ENCODE data around the gene FLCN. TPM values are rescaled to one million over a fixed set of nuclear protein-coding genes. Genes with fewer than 3 reads are reported as not detected.

Gene FLCN
- total and polyA plus RNA-seq, 2 donors (not counting 3 experiments of a cell fraction or from before 2014, with no cell fraction given) = 38.8 to 68.9 TPM

- no peak overlapping the region for H3K4me3 ChIP-seq (replicated peaks in 1 of 3; ENCODE audit: insufficient read depth in 1 of 3, low read depth in 1 of 3, low read length in 3 of 3)
- H3K9me1 ChIP-seq (replicated peaks; ENCODE audit: control insufficient read depth, extremely low read depth, insufficient read depth, low read length) = no peaks in the 10 kb centered on the region
- H2AFZ ChIP-seq (ENCODE audit: low read depth, low read length) = no peak overlapping the region
- H3K36me3 ChIP-seq (ENCODE audit: control insufficient read depth in 2 of 2, extremely low read depth in 1 of 2, insufficient read depth in 2 of 2, low read length in 2 of 2) = peaks cover 14 to 56% of the 10 kb centered on the region in 2 experiments
- intact Hi-C loops (cut with micrococcal nuclease) = no loop called here
- CTCF ChIA-PET = interaction anchor here (0.9 to 1.1 kb wide), 2 partner anchors 10 to 26 kb away, joined by 3 to 6 read pairs; no protein-coding TSS in a partner anchor
- dilution Hi-C loops (cut with MboI; ENCODE audit: extremely low pct_ligation_motif_present, low sequenced_read_pairs) = no loop called here
- H4K20me1 ChIP-seq (replicated peaks; ENCODE audit: control insufficient read depth, extremely low read depth, insufficient read depth, low read length) = no peaks in the 10 kb centered on the region
- POLR2A ChIA-PET = no interaction called here
- TF ChIP-seq MAX (IDR thresholded peaks at IDR 0.05; ENCODE audit: insufficient read depth, insufficient read length) (no peak), JUN (IDR thresholded peaks at IDR 0.05; ENCODE audit: borderline replicate concordance, insufficient read depth, insufficient read length, low read depth) (no peak)
- DNase-seq (ENCODE audit: low read depth, low spot score) (no peak), FAIRE-seq (no peak)
- no peak overlapping the region for H3K4me2 ChIP-seq (ENCODE audit: insufficient read depth, low read length)
- no peak overlapping the region for H3K9ac ChIP-seq (replicated peaks; ENCODE audit: extremely low read depth, insufficient read depth, low read length)
- no peak overlapping the region for H3K27ac ChIP-seq (ENCODE audit: insufficient read depth, low read depth, low read length)
- H3K79me2 ChIP-seq (ENCODE audit: control insufficient read depth, insufficient read depth, low read length) = no peaks in the 10 kb centered on the region
- peaks cover 8% of the 10 kb centered on the region for H3K4me1 ChIP-seq (ENCODE audit: control insufficient read depth, extremely low read depth, insufficient read depth, low read length)
- H3K9me3 ChIP-seq (replicated peaks; ENCODE audit: control insufficient read depth, insufficient read depth, low read length) = no peaks in the 10 kb centered on the region
- BruUV-seq (replicated peaks) = no TSS peak
- no peaks in the 10 kb centered on the region for H3K27me3 ChIP-seq (ENCODE audit: control insufficient read depth in 2 of 2, insufficient read depth in 2 of 2, low read length in 2 of 2)
Measured at GRCh38 chr17:17167356-17167755, 69.6 kb downstream of the FLCN start.

- no TSS peak for BruUV-seq (replicated peaks)
- H3K27me3 ChIP-seq (ENCODE audit: control insufficient read depth in 2 of 2, insufficient read depth in 2 of 2, low read length in 2 of 2) = no peaks in the 10 kb centered on the region
- H3K27ac ChIP-seq (ENCODE audit: insufficient read depth, low read depth, low read length) = no peak overlapping the region
- dilution Hi-C loops (cut with MboI; ENCODE audit: extremely low pct_ligation_motif_present, low sequenced_read_pairs) = no loop called here
- POLR2A ChIA-PET = no interaction called here
- no peak for DNase-seq (ENCODE audit: low read depth, low spot score)
- no peak overlapping the region for H3K4me3 ChIP-seq (replicated peaks in 1 of 3; ENCODE audit: insufficient read depth in 1 of 3, low read depth in 1 of 3, low read length in 3 of 3)
- FAIRE-seq = no peak
- no peaks in the 10 kb centered on the region for H3K9me3 ChIP-seq (replicated peaks; ENCODE audit: control insufficient read depth, insufficient read depth, low read length)
- intact Hi-C loops (cut with micrococcal nuclease) = no loop called here
- H3K9ac ChIP-seq (replicated peaks; ENCODE audit: extremely low read depth, insufficient read depth, low read length) = no peak overlapping the region
- H3K36me3 ChIP-seq (ENCODE audit: control insufficient read depth in 2 of 2, extremely low read depth in 1 of 2, insufficient read depth in 2 of 2, low read length in 2 of 2) = peaks cover 16 to 64% of the 10 kb centered on the region in 2 experiments
- no peak overlapping the region for H2AFZ ChIP-seq (ENCODE audit: low read depth, low read length)
- H4K20me1 ChIP-seq (replicated peaks; ENCODE audit: control insufficient read depth, extremely low read depth, insufficient read depth, low read length) = no peaks in the 10 kb centered on the region
- peaks cover 3% of the 10 kb centered on the region for H3K4me1 ChIP-seq (ENCODE audit: control insufficient read depth, extremely low read depth, insufficient read depth, low read length)
- TF ChIP-seq MAX (IDR thresholded peaks at IDR 0.05; ENCODE audit: insufficient read depth, insufficient read length) = no peak
- TF ChIP-seq MYC (IDR thresholded peaks at IDR 0.05; ENCODE audit: low read depth, low read length) = no peak
- no peak for TF ChIP-seq EZH2 (IDR thresholded peaks at IDR 0.05; ENCODE audit: borderline replicate concordance, low read depth, low read length, severe bottlenecking)
- no peak for TF ChIP-seq POLR2A (IDR thresholded peaks at IDR 0.05; ENCODE audit: low read depth, low read length)
- no peak for TF ChIP-seq POLR2AphosphoS5 (IDR thresholded peaks at IDR 0.05; ENCODE audit: insufficient read depth, low read depth, low read length)
- no peak for TF ChIP-seq CTCF (IDR thresholded peaks at IDR 0.05; ENCODE audit: extremely low read depth in 1 of 2, insufficient read depth in 1 of 2, low read depth in 1 of 2, low read length in 2 of 2)
- TF ChIP-seq GATA2 (IDR thresholded peaks at IDR 0.05; ENCODE audit: insufficient read depth, insufficient read length, low read depth, low read length) = no peak
- no peak for TF ChIP-seq JUN (IDR thresholded peaks at IDR 0.05; ENCODE audit: borderline replicate concordance, insufficient read depth, insufficient read length, low read depth)
- no peak for TF ChIP-seq FOS (IDR thresholded peaks at IDR 0.05; ENCODE audit: borderline replicate concordance, insufficient read depth, low read length)
- no peaks in the 10 kb centered on the region for H3K79me2 ChIP-seq (ENCODE audit: control insufficient read depth, insufficient read depth, low read length)
- H3K4me2 ChIP-seq (ENCODE audit: insufficient read depth, low read length) = no peak overlapping the region
- CTCF ChIA-PET = interaction anchor here (0.9 to 1.1 kb wide), 2 partner anchors 11 to 25 kb away, joined by 3 to 6 read pairs; no protein-coding TSS in a partner anchor
- no peaks in the 10 kb centered on the region for H3K9me1 ChIP-seq (replicated peaks; ENCODE audit: control insufficient read depth, extremely low read depth, insufficient read depth, low read length)
Measured at GRCh38 chr17:17166446-17166845, 70.5 kb downstream of the FLCN start.
